H9 (cell line): Measurements from ENCODE around the gene FAF1. TPM values are rescaled to one million over a fixed set of nuclear protein-coding genes. Genes with fewer than 3 reads are reported as not detected.

Experiments
- DNase-seq: peaks from one replicate; pipeline ENCODE4 v3.0.0-alpha.2; 2017
- H2AFZ ChIP-seq: one replicate; pipeline ENCODE4 v1.6.1; 2013; ENCODE audit warnings: mild to moderate bottlenecking, low read length, control low read depth, moderate library complexity
- H2AK5ac ChIP-seq: 2 replicates; pipeline ENCODE4 v1.6.1; 2013; ENCODE audit warnings: low read length, control low read depth, mixed read lengths; ENCODE audit not compliant: insufficient read length
- H2BK120ac ChIP-seq: one replicate; pipeline ENCODE4 v1.6.1; 2013; ENCODE audit warnings: low read depth, mild to moderate bottlenecking, low read length, control low read depth, inconsistent platforms; ENCODE audit not compliant: poor library complexity, severe bottlenecking
- H2BK12ac ChIP-seq: 2 replicates; pipeline ENCODE4 v1.6.1; 2013; ENCODE audit warnings: low read length, control low read depth, mixed read lengths, low read depth; ENCODE audit not compliant: insufficient read length
- H2BK15ac ChIP-seq: 2 replicates; pipeline ENCODE4 v1.6.1; 2013; ENCODE audit warnings: low read depth, low read length, control low read depth
- H2BK20ac ChIP-seq: one replicate; pipeline ENCODE4 v1.6.1; 2013; ENCODE audit warnings: low read depth, mild to moderate bottlenecking, low read length, control low read depth, inconsistent platforms; ENCODE audit not compliant: poor library complexity, severe bottlenecking
- H2BK5ac ChIP-seq: 2 replicates; pipeline ENCODE4 v1.6.1; 2013; ENCODE audit warnings: low read length, control low read depth, mixed read lengths; ENCODE audit not compliant: insufficient read length
- H3K14ac ChIP-seq: 2 replicates; pipeline ENCODE4 v1.6.1; 2013; ENCODE audit warnings: low read length, control low read depth; ENCODE audit not compliant: insufficient read depth
- H3K18ac ChIP-seq: 2 replicates; pipeline ENCODE4 v1.6.1; 2013; ENCODE audit warnings: low read depth, mild to moderate bottlenecking, mixed read lengths, low read length, control low read depth; ENCODE audit not compliant: insufficient read length
- H3K23ac ChIP-seq: 2 replicates; pipeline ENCODE4 v1.6.1; 2013; ENCODE audit warnings: low read length, control low read depth, mixed read lengths, low read depth; ENCODE audit not compliant: insufficient read length
- H3K23me2 ChIP-seq: 2 replicates; pipeline ENCODE4 v1.6.1; 2013; ENCODE audit warnings: low read depth, mild to moderate bottlenecking, mixed read lengths, low read length, control low read depth; ENCODE audit not compliant: insufficient read length, poor library complexity, severe bottlenecking
- H3K27ac ChIP-seq: 2 replicates; pipeline ENCODE4 v1.5.1; 2013; ENCODE audit warnings: low read length, control low read depth, mixed read lengths, low read depth; ENCODE audit not compliant: insufficient read length
- H3K27me3 ChIP-seq: 2 replicates; pipeline ENCODE4 v1.6.1; 2013; ENCODE audit warnings: low read length, control low read depth, inconsistent platforms; ENCODE audit not compliant: insufficient read depth
- H3K4ac ChIP-seq: 2 replicates; pipeline ENCODE4 v1.6.1; 2013; ENCODE audit warnings: low read depth, mild to moderate bottlenecking, control low read depth, inconsistent platforms, low read length, moderate library complexity
- H3K4me1 ChIP-seq: 2 replicates; pipeline ENCODE4 v1.6.1; 2013; ENCODE audit warnings: low read length, control low read depth, inconsistent platforms; ENCODE audit not compliant: insufficient read depth
- H3K4me2 ChIP-seq: 2 replicates; pipeline ENCODE4 v1.6.1; 2013; ENCODE audit warnings: low read length, control low read depth, mixed read lengths; ENCODE audit not compliant: insufficient read length, insufficient read depth
- H3K56ac ChIP-seq: 2 replicates; pipeline ENCODE4 v1.6.1; 2013; ENCODE audit warnings: low read depth, mild to moderate bottlenecking, mixed read lengths, low read length, control low read depth; ENCODE audit not compliant: insufficient read length
- H3K79me1 ChIP-seq: 2 replicates; pipeline ENCODE4 v1.6.1; 2013; ENCODE audit warnings: low read depth, mild to moderate bottlenecking, moderate library complexity, low read length, control low read depth, inconsistent platforms; ENCODE audit not compliant: insufficient read depth, poor library complexity, severe bottlenecking
- H3K79me2 ChIP-seq: 2 replicates; pipeline ENCODE4 v1.6.1; 2013; ENCODE audit warnings: low read length, control low read depth, inconsistent platforms; ENCODE audit not compliant: insufficient read depth
- H3K9ac ChIP-seq: 2 replicates; pipeline ENCODE4 v1.6.1; 2013; ENCODE audit warnings: low read length, control low read depth, mixed read lengths; ENCODE audit not compliant: insufficient read length; ENCODE audit errors: extremely low read depth
- H3K9me3 ChIP-seq: one replicate; pipeline ENCODE4 v1.6.1; 2013; ENCODE audit warnings: low read depth, low read length, inconsistent platforms; ENCODE audit not compliant: control insufficient read depth
- H3T11ph ChIP-seq: one replicate; pipeline ENCODE4 v1.6.1; 2013; ENCODE audit warnings: mild to moderate bottlenecking, low read length, control low read depth, inconsistent platforms
- H4K20me1 ChIP-seq: one replicate; pipeline ENCODE4 v1.6.1; 2013; ENCODE audit not compliant: control insufficient read depth, insufficient read length, insufficient read depth
- H4K5ac ChIP-seq: 2 replicates; pipeline ENCODE4 v1.6.1; 2013; ENCODE audit warnings: low read depth, mild to moderate bottlenecking, mixed read lengths, low read length, control low read depth; ENCODE audit not compliant: insufficient read length
- H4K8ac ChIP-seq: replicated peaks from 2 replicates; pipeline ENCODE4 v1.6.1; 2013; ENCODE audit warnings: low read length, control low read depth, mixed read lengths, low read depth; ENCODE audit not compliant: insufficient read length
- H4K91ac ChIP-seq: 2 replicates; pipeline ENCODE4 v1.6.1; 2013; ENCODE audit warnings: low read depth, mild to moderate bottlenecking, moderate library complexity, mixed read lengths, low read length, control low read depth; ENCODE audit not compliant: insufficient read length
- H3K27ac Mint-ChIP-seq, 3 experiments: 2 replicates in 2 of 3; 3 replicates in 1 of 3; pipeline ENCODE4 v1.8.0; 2020 to 2021; ENCODE audit warnings: mixed read lengths in 3 of 3, mild to moderate bottlenecking in 1 of 3, moderate library complexity in 1 of 3
- H3K27me3 Mint-ChIP-seq: 2 replicates; pipeline ENCODE4 v1.8.0; 2021; ENCODE audit warnings: low read depth, mild to moderate bottlenecking, moderate library complexity, mixed read lengths
- H3K36me3 Mint-ChIP-seq, 3 experiments: 2 replicates in 2 of 3; 3 replicates in 1 of 3; pipeline ENCODE4 v1.8.0; 2020 to 2021; ENCODE audit warnings: low read depth in 3 of 3, mixed read lengths in 3 of 3; ENCODE audit not compliant: insufficient read depth in 1 of 3
- H3K4me1 Mint-ChIP-seq, 2 experiments: 2 replicates each; pipeline ENCODE4 v1.8.0; 2020; ENCODE audit warnings: mixed read lengths in 2 of 2
- H3K4me3 Mint-ChIP-seq, 2 experiments: 2 replicates in 1 of 2; 3 replicates in 1 of 2; pipeline ENCODE4 v1.8.0; 2020 to 2021; ENCODE audit warnings: mild to moderate bottlenecking in 2 of 2, mixed read lengths in 2 of 2, moderate library complexity in 1 of 2
- H3K9me3 Mint-ChIP-seq, 2 experiments: 2 replicates in 1 of 2; 3 replicates in 1 of 2; pipeline ENCODE4 v1.8.0; 2020; ENCODE audit warnings: mild to moderate bottlenecking in 2 of 2, mixed read lengths in 2 of 2, moderate library complexity in 1 of 2
- WGBS: extraction: QIAGEN DNeasy Blood & Tissue Kit; methylation state at CpG from one replicate; pipeline ENCODE4 v1.1.7; 2013; ENCODE audit warnings: missing lambda C conversion rate, low lambda C conversion rate, mixed read lengths; ENCODE audit not compliant: insufficient read length; ENCODE audit errors: extremely low coverage; 5-methylcytosine and 5-hydroxymethylcytosine counted together
- total RNA-seq: library from RNA; stranded (reverse); gene quantifications from 2 replicates; pipeline ENCODE4 v1.2.1, GENCODE V29; 2021
- TF ChIP-seq, protein P1 (sequence below): fragments of 200-600 bp; sonication (generic); conservative IDR thresholded peaks from 3 replicates; pipeline ENCODE4 v1.8.0; 2021; ENCODE audit warnings: antibody characterized with exemption, mild to moderate bottlenecking

Gene FAF1
- total RNA-seq, 1 experiment from 2014 or later, result 60.8 TPM

DNA sequence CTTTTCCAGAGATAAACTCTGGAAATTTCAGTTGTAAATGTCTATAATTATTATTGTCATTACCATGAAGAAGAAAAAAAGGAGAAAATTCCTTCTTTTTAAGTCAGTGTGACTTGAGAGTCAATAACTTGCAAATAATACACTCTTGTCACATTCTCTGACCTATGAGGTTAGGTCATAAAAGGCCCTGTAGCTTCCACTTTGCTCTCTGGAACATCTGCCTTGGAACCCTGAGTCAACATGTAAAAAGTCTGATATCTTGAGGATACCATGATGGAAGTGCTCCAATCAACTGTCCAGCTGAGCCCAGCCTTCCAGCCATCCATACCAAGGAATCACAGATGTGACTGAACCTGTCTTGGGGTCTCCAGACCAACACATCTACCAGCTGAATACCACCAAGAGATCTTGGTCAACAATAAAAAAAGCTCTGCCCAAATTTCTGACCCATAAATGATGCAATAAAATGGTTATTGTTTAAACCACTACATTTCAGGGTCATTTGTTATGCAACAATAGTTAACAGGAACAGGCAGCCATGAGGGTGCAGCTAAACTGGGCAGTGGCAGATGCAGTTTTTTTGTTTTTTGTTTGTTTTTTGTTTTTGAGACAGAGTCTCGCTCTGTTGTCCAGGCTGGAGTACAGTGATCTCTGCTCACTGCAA lies 547.1 kb downstream of the FAF1 start:
- peaks cover 52% of the 10 kb centered on the region for H3K27me3 ChIP-seq
- Mint-ChIP-seq H3K4me3 (no peak overlapping the region), H3K27me3 (peaks cover 92% of the 10 kb centered on the region), H3K27ac (no peak overlapping the region), H3K4me1 (peaks cover 18% of the 10 kb centered on the region in 2 experiments), H3K36me3 (no peaks in the 10 kb centered on the region; a peak in 1 of 7 replicates), H3K9me3 (peaks cover 5% of the 10 kb centered on the region in 2 experiments; a peak in 3 of 5 replicates)
- no peak overlapping the region for H3K56ac ChIP-seq
- no peak overlapping the region for H3K27ac ChIP-seq
- H3K18ac ChIP-seq, result no peak overlapping the region
- no peak overlapping the region for H3K4ac ChIP-seq
- H2BK20ac ChIP-seq, result no peak overlapping the region
- no peak overlapping the region for H3K14ac ChIP-seq
- no peak overlapping the region for H2AFZ ChIP-seq
- no CpG with 5 or more reads among the region's 1 CpG for WGBS
- H3K23ac ChIP-seq, result no peak overlapping the region
- no peak overlapping the region for H2BK120ac ChIP-seq
- no peak overlapping the region for H3K4me2 ChIP-seq
- H3K9me3 ChIP-seq, result no peaks in the 10 kb centered on the region
- H2BK15ac ChIP-seq, result no peak overlapping the region
- H4K20me1 ChIP-seq, result no peaks in the 10 kb centered on the region
- H3K4me1 ChIP-seq, result no peaks in the 10 kb centered on the region
- no peak overlapping the region for H2BK12ac ChIP-seq
- TF ChIP-seq, protein P1, sequence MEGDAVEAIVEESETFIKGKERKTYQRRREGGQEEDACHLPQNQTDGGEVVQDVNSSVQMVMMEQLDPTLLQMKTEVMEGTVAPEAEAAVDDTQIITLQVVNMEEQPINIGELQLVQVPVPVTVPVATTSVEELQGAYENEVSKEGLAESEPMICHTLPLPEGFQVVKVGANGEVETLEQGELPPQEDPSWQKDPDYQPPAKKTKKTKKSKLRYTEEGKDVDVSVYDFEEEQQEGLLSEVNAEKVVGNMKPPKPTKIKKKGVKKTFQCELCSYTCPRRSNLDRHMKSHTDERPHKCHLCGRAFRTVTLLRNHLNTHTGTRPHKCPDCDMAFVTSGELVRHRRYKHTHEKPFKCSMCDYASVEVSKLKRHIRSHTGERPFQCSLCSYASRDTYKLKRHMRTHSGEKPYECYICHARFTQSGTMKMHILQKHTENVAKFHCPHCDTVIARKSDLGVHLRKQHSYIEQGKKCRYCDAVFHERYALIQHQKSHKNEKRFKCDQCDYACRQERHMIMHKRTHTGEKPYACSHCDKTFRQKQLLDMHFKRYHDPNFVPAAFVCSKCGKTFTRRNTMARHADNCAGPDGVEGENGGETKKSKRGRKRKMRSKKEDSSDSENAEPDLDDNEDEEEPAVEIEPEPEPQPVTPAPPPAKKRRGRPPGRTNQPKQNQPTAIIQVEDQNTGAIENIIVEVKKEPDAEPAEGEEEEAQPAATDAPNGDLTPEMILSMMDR, result no peak
- no peak for DNase-seq
- H2BK5ac ChIP-seq, result no peak overlapping the region
- peaks cover 12% of the 10 kb centered on the region for H3K23me2 ChIP-seq
- H3T11ph ChIP-seq, result no peak overlapping the region
- H4K8ac ChIP-seq, result no peak overlapping the region
- H4K91ac ChIP-seq, result no peak overlapping the region
- no peak overlapping the region for H4K5ac ChIP-seq
- H3K79me1 ChIP-seq, result no peaks in the 10 kb centered on the region
- no peaks in the 10 kb centered on the region for H3K79me2 ChIP-seq
- no peak overlapping the region for H3K9ac ChIP-seq
- no peak overlapping the region for H2AK5ac ChIP-seq
